SK-N-SH (cell line): ENCODE data around the gene KIF3C. TPM values are rescaled to one million over a fixed set of nuclear protein-coding genes. Genes with fewer than 3 reads are reported as not detected.

Experiments used
- CTCF ChIA-PET: fragments of 300-600, 350-600 bp; formaldehyde crosslinking; extraction: SDS; loops from one replicate; lab custom pipeline; 2021; lab: Yijun Ruan, JAX
- POLR2A ChIA-PET: fragments of 350-600 bp; sonication (Branson Sonifier 250); formaldehyde crosslinking; extraction: SDS; loops from one replicate; lab custom pipeline; 2020; ENCODE audit warnings: antibody characterized with exemption, inconsistent platforms; lab: Yijun Ruan, JAX
- DNase-seq: peaks from one replicate; pipeline ENCODE4 v3.0.0; 2012
- H2AFZ ChIP-seq: fragments of 200-600 bp; sonication (generic); 2 replicates; pipeline ENCODE4 v1.8.1; 2016; ENCODE audit warnings: antibody characterized with exemption, mild to moderate bottlenecking, low read depth
- H3F3A ChIP-seq: fragments of 200-600 bp; sonication (generic); replicated peaks from 2 replicates; pipeline ENCODE3; 2016; ENCODE audit warnings: antibody characterized with exemption, mild to moderate bottlenecking; ENCODE audit not compliant: insufficient read depth
- H3K27ac ChIP-seq, 2 experiments: fragments of 200-500 bp in 1 of 2; fragments of 200-600 bp in 1 of 2; sonication (Bioruptor generic) in 1 of 2; sonication (generic), shearing (Covaris generic) in 1 of 2; 2 replicates each; pipeline versions ENCODE4 v1.5.1 to v1.6.1; 2014 to 2016; ENCODE audit warnings: low read depth in 2 of 2, inconsistent platforms in 1 of 2, low read length in 1 of 2, mild to moderate bottlenecking in 1 of 2, mixed read lengths in 1 of 2
- H3K27me3 ChIP-seq: fragments of 200-600 bp; sonication (generic), shearing (Covaris generic); 2 replicates; pipeline ENCODE4 v1.6.1; 2016; ENCODE audit warnings: mixed run types; ENCODE audit not compliant: insufficient read depth
- H3K36me3 ChIP-seq, 2 experiments: fragments of 200-500 bp in 1 of 2; fragments of 200-600 bp in 1 of 2; sonication (Bioruptor generic) in 1 of 2; sonication (generic) in 1 of 2; replicated peaks in 1 of 2; 2 replicates each; pipeline versions ENCODE3 to v1.5.1; 2014 to 2016; ENCODE audit warnings: low read length in 1 of 2, mild to moderate bottlenecking in 1 of 2; ENCODE audit not compliant: insufficient read depth in 2 of 2, control insufficient read depth in 1 of 2
- H3K4me1 ChIP-seq, 2 experiments: fragments of 200-500 bp in 1 of 2; fragments of 200-600 bp in 1 of 2; sonication (Bioruptor generic) in 1 of 2; sonication (generic), shearing (Covaris generic) in 1 of 2; 2 replicates each; pipeline versions ENCODE4 v1.5.1 to v1.6.1; 2014 to 2016; ENCODE audit warnings: low read depth in 1 of 2, low read length in 1 of 2, mixed run types in 1 of 2; ENCODE audit not compliant: insufficient read depth in 2 of 2, control insufficient read depth in 1 of 2
- H3K4me2 ChIP-seq: fragments of 200-600 bp; sonication (generic), shearing (Covaris generic); 2 replicates; pipeline ENCODE4 v1.6.1; 2017; ENCODE audit warnings: mixed run types
- H3K4me3 ChIP-seq, 2 experiments: fragments of 200-500 bp in 1 of 2; fragments of 200-600 bp in 1 of 2; sonication (Bioruptor generic) in 1 of 2; sonication (generic), shearing (Covaris generic) in 1 of 2; 2 replicates each; pipeline versions ENCODE4 v1.5.1 to v1.8.1; 2014 to 2016; ENCODE audit warnings: low read depth in 2 of 2, inconsistent platforms in 1 of 2, low read length in 1 of 2, mild to moderate bottlenecking in 1 of 2, mixed read lengths in 1 of 2, moderate library complexity in 1 of 2
- H3K79me2 ChIP-seq: fragments of 200-600 bp; sonication (generic); 2 replicates; pipeline ENCODE4 v1.8.1; 2017; ENCODE audit warnings: mild to moderate bottlenecking; ENCODE audit not compliant: insufficient read depth
- H3K9ac ChIP-seq: fragments of 200-600 bp; sonication (generic); 2 replicates; pipeline ENCODE4 v1.6.1; 2017; ENCODE audit warnings: mixed run types
- H3K9me2 ChIP-seq: fragments of 200-600 bp; sonication (generic); 2 replicates; pipeline ENCODE4 v1.6.1; 2017; ENCODE audit warnings: mixed run types
- H3K9me3 ChIP-seq: fragments of 200-600 bp; sonication (generic); 2 replicates; pipeline ENCODE4 v1.6.1; 2017; ENCODE audit warnings: mixed run types, mild to moderate bottlenecking, moderate library complexity
- H4K20me1 ChIP-seq: fragments of 200-600 bp; sonication (generic); 2 replicates; pipeline ENCODE4 v1.6.1; 2017; ENCODE audit warnings: mild to moderate bottlenecking, mixed run types; ENCODE audit not compliant: insufficient read depth
- CTCF ChIP-seq: fragments of 200-600 bp; sonication (generic); IDR thresholded peaks from 2 replicates; pipeline ENCODE4 v1.6.1; 2017; ENCODE audit warnings: antibody characterized with exemption, mild to moderate bottlenecking, moderate library complexity
- EP300 ChIP-seq, 2 experiments: IDR thresholded peaks; 2 replicates each; pipeline versions ENCODE4 v1.4.0 to v1.6.1; 2012; ENCODE audit warnings: borderline replicate concordance in 1 of 2, low read depth in 1 of 2, low read length in 1 of 2
- FOXM1 ChIP-seq: IDR thresholded peaks from 2 replicates; pipeline ENCODE4 v1.4.0; 2012; ENCODE audit warnings: low read depth, mild to moderate bottlenecking
- GABPA ChIP-seq: IDR thresholded peaks from 2 replicates; pipeline ENCODE4 v1.4.0; 2012; ENCODE audit warnings: low read depth, mild to moderate bottlenecking
- IRF3 ChIP-seq: fragments of 150-350 bp; IDR thresholded peaks from 2 replicates; pipeline ENCODE4 v1.6.1; 2016; ENCODE audit warnings: mild to moderate bottlenecking, low read depth, low read length
- MXI1 ChIP-seq: IDR thresholded peaks from 2 replicates; pipeline ENCODE4 v1.6.1; 2012; ENCODE audit warnings: mild to moderate bottlenecking, low read depth, low read length, improper control_type of control experiment
- RAD21 ChIP-seq: IDR thresholded peaks from 2 replicates; pipeline ENCODE4 v1.6.1; 2012; ENCODE audit warnings: mild to moderate bottlenecking, low read length
- RCOR1 ChIP-seq: fragments of 150-350 bp; IDR thresholded peaks from 2 replicates; pipeline ENCODE4 v1.6.1; 2017; ENCODE audit warnings: antibody characterized with exemption, low read length
- REST ChIP-seq: IDR thresholded peaks from 2 replicates; pipeline ENCODE4 v1.6.1; 2012; ENCODE audit warnings: mild to moderate bottlenecking, low read depth, low read length, moderate library complexity
- TAF1 ChIP-seq: IDR thresholded peaks from 2 replicates; pipeline ENCODE4 v1.6.1; 2012; ENCODE audit warnings: low read depth, mild to moderate bottlenecking, low read length, moderate library complexity, borderline replicate concordance
- TCF12 ChIP-seq: IDR thresholded peaks from 2 replicates; pipeline ENCODE4 v1.4.0; 2012
- YY1 ChIP-seq: IDR thresholded peaks from 2 replicates; pipeline ENCODE4 v1.4.0; 2012; ENCODE audit warnings: low read depth, mild to moderate bottlenecking
- WGBS: methylation state at CpG from one replicate; pipeline ENCODE4 v1.1.6; 2017; ENCODE audit warnings: low lambda C conversion rate; 5-methylcytosine and 5-hydroxymethylcytosine counted together
- polyA plus RNA-seq, 3 experiments: library from polyadenylated mRNA; depleted of rRNA; stranded (reverse); fragments of >200 nt; gene quantifications; 2 replicates each; pipeline ENCODE4 v1.2.3, GENCODE V29; 2012
- TF ChIP-seq, protein P1 (sequence below): fragments of 150-350 bp; IDR thresholded peaks from 2 replicates; pipeline ENCODE4 v1.6.1; 2017; ENCODE audit warnings: antibody characterized with exemption, low read length, low read depth, borderline replicate concordance

Gene KIF3C
- polyA plus RNA-seq, 1 of the 3 experiments (the other 2 are of a cell fraction): 29.5 TPM

DNA sequence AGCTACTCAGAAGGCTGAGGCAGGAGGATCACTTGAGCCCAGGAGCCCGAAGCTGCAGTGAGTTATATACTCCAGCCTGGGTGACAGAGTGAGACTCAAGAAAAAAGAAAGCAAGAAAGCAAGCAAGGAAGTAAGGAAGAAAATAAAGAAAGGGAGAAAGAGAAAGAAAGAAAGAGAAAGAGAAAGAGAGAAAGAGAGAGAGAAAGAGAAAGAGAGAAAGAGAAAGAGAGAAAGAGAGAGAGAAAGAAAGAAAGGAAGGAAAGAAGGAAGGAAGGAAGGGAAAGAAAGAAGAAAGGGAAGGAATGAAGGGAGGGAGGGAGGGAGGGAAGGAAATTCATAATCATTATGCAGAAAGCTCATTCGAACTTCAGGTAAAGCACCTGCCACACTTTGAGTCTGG is 33.9 kb downstream of the KIF3C start:
- H4K20me1 ChIP-seq: peaks cover 3% of the 10 kb centered on the region; the same call in 1 of the 2 replicates
- no peak overlapping the region for H2AFZ ChIP-seq
- no peaks in the 10 kb centered on the region for H3K9me2 ChIP-seq
- H3K9me3 ChIP-seq: no peaks in the 10 kb centered on the region
- peaks cover 0 to 28% of the 10 kb centered on the region in 2 experiments for H3K36me3 ChIP-seq
- WGBS: 86% methylated on average over 2 of the region's 2 CpGs
- H3K27ac ChIP-seq: no peak overlapping the region
- TF ChIP-seq, protein P1, sequence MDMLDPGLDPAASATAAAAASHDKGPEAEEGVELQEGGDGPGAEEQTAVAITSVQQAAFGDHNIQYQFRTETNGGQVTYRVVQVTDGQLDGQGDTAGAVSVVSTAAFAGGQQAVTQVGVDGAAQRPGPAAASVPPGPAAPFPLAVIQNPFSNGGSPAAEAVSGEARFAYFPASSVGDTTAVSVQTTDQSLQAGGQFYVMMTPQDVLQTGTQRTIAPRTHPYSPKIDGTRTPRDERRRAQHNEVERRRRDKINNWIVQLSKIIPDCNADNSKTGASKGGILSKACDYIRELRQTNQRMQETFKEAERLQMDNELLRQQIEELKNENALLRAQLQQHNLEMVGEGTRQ: no peak
- no peak for TF ChIP-seq RAD21
- no peak overlapping the region for H3K4me2 ChIP-seq
- H3K27me3 ChIP-seq: no peaks in the 10 kb centered on the region
- no peak for DNase-seq
- no peak overlapping the region for H3K9ac ChIP-seq
- peaks cover 0 to 7% of the 10 kb centered on the region in 2 experiments; a peak in 1 of 4 replicates for H3K4me1 ChIP-seq
- peaks cover 14% of the 10 kb centered on the region for H3F3A ChIP-seq
- ChIA-PET POLR2A (interaction anchor here (0.6 kb wide), 2 partner anchors 120 to 209 kb away, joined by 3 read pairs; no protein-coding TSS in a partner anchor), CTCF (interaction anchor here (0.7 to 4.3 kb wide), 6 partner anchors 10 to 140 kb away, joined by 3 to 53 read pairs (median 8); partner anchors contain the start of gene KIF3C)
- H3K79me2 ChIP-seq: no peaks in the 10 kb centered on the region
- no peak overlapping the region for H3K4me3 ChIP-seq

DNA sequence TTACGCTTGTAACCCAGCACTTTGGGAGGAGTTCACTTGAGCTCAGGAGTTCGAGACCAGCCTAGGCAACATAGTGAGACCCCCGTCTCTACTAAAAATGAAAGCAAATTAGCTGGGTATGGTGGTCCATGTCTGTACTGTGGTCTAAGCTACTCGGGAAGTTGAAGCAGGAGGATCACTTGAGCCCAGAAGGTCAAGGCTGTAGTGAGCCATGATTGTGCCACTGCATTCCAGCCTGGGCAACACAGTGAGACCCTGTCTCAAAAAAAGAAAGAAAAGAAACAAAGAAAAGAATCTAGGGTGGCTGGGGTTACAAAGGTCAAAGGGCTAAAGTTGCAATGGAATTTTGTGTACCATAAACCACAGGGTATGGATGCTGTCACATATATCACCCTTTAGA is 41.3 kb downstream of the KIF3C start:
- no peaks in the 10 kb centered on the region for H3K9me3 ChIP-seq
- H2AFZ ChIP-seq: no peak overlapping the region
- no peak overlapping the region for H3K4me2 ChIP-seq
- no peak overlapping the region for H3K9ac ChIP-seq
- no peaks in the 10 kb centered on the region for H3K27me3 ChIP-seq
- no peaks in the 10 kb centered on the region for H3K79me2 ChIP-seq
- H3F3A ChIP-seq: peaks cover 12% of the 10 kb centered on the region
- H3K9me2 ChIP-seq: no peaks in the 10 kb centered on the region
- 93% methylated on average over 4 of the region's 4 CpGs for WGBS
- no peaks in the 10 kb centered on the region for H4K20me1 ChIP-seq
- TF ChIP-seq RAD21: no peak
- TF ChIP-seq CTCF: no peak
- POLR2A ChIA-PET: no interaction called here
- no peak overlapping the region for H3K4me3 ChIP-seq
- no peak overlapping the region for H3K27ac ChIP-seq
- CTCF ChIA-PET: interaction anchor here (0.6 to 6.6 kb wide), 4 partner anchors 9 to 204 kb away, joined by 3 to 53 read pairs (median 6); no protein-coding TSS in a partner anchor
- DNase-seq: no peak
- peaks cover 0 to 6% of the 10 kb centered on the region in 2 experiments; a peak in 1 of 4 replicates for H3K4me1 ChIP-seq
- H3K36me3 ChIP-seq: peaks cover 0 to 35% of the 10 kb centered on the region in 2 experiments

- no peak overlapping the region for H3K4me2 ChIP-seq
- H3K79me2 ChIP-seq: no peaks in the 10 kb centered on the region
- no peak for DNase-seq
- CTCF ChIA-PET: interaction anchor here (1.3 to 6.6 kb wide), 4 partner anchors 11 to 209 kb away, joined by 3 to 53 read pairs (median 10); no protein-coding TSS in a partner anchor
- WGBS: 93% methylated on average over 8 of the region's 8 CpGs
- no peaks in the 10 kb centered on the region for H4K20me1 ChIP-seq
- peaks cover 8% of the 10 kb centered on the region for H3F3A ChIP-seq
- peaks cover 0 to 26% of the 10 kb centered on the region in 2 experiments for H3K36me3 ChIP-seq
- H3K9me3 ChIP-seq: no peaks in the 10 kb centered on the region
- H3K9ac ChIP-seq: no peak overlapping the region; the same call in 1 of the 2 replicates
- H3K4me1 ChIP-seq: peaks cover 0 to 6% of the 10 kb centered on the region in 2 experiments; a peak in 1 of 4 replicates
- H3K27ac ChIP-seq: no peak overlapping the region
- no peaks in the 10 kb centered on the region for H3K9me2 ChIP-seq
- no peak overlapping the region for H2AFZ ChIP-seq
- POLR2A ChIA-PET: no interaction called here
- H3K27me3 ChIP-seq: no peaks in the 10 kb centered on the region
- H3K4me3 ChIP-seq: no peak overlapping the region
- TF ChIP-seq FOXM1: no peak
- TF ChIP-seq EP300 (IDR thresholded peaks at IDR 0.05; ENCODE audit: borderline replicate concordance in 1 of 2, low read depth in 1 of 2, low read length in 1 of 2): no peak
- no peak for TF ChIP-seq REST
- TF ChIP-seq YY1: no peak
- TF ChIP-seq TCF12: no peak
- TF ChIP-seq IRF3: no peak
- no peak for TF ChIP-seq MXI1
- no peak for TF ChIP-seq RCOR1
- no peak for TF ChIP-seq GABPA
- no peak for TF ChIP-seq TAF1
These were observed 43.0 kb downstream of the KIF3C start for GRCh38 chr2:25939257-25939668.
